ENCODE measurements around the gene SRBD1. TPM values are rescaled to one million over a fixed set of nuclear protein-coding genes. Genes with fewer than 3 reads are reported as not detected.

Gene SRBD1
- total and polyA plus RNA-seq, 2 experiments from 2014 or later = 27.4 to 46.3 TPM

GRCh38 chr2:45457211-45457945 is 153.7 kb downstream of the SRBD1 start:
- DNase-seq (ENCODE audit: low spot score) (no peak), ATAC-seq (no peak)
- Histone ChIP-seq H3K36me3 (ENCODE audit: insufficient read depth) (no peaks in the 10 kb centered on the region), H3K4me1 (ENCODE audit: insufficient read depth) (no peaks in the 10 kb centered on the region), H3K79me2 (replicated peaks; ENCODE audit: insufficient read depth) (no peaks in the 10 kb centered on the region), H3K4me3 (no peak overlapping the region), H3K9me2 (ENCODE audit: insufficient read depth) (no peaks in the 10 kb centered on the region), H4K20me1 (replicated peaks; ENCODE audit: insufficient read depth) (no peaks in the 10 kb centered on the region), H2AFZ (no peak overlapping the region), H3K27me3 (ENCODE audit: insufficient read depth) (no peaks in the 10 kb centered on the region), H3K4me2 (no peak overlapping the region), H3K27ac (ENCODE audit: low read depth) (no peak overlapping the region), H3F3A (replicated peaks; ENCODE audit: low read depth) (no peaks in the 10 kb centered on the region)
- peaks cover 7% of the 10 kb centered on the region; the same call in 2 of the 3 replicates for H3K36me3 Mint-ChIP-seq (ENCODE audit: low read depth)
- H3K4me1 Mint-ChIP-seq = peaks cover 17% of the 10 kb centered on the region
- no peaks in the 10 kb centered on the region for H3K27me3 Mint-ChIP-seq (ENCODE audit: insufficient read depth, low read depth, poor library complexity)
- TF ChIP-seq ZNF462 (CRISPR knock-in tag; IDR thresholded peaks at IDR 0.05) (no peak), STAT1 (IDR thresholded peaks at IDR 0.05; ENCODE audit: unreplicated experiment) (no peak), POLR2AphosphoS5 (IDR thresholded peaks at IDR 0.05; ENCODE audit: low read depth) (no peak), CTCF (conservative IDR thresholded peaks at IDR 0.05; ENCODE audit: low read depth in 2 of 2) (no peak), JUNB (IDR thresholded peaks at IDR 0.05; ENCODE audit: unreplicated experiment) (no peak), REST (IDR thresholded peaks at IDR 0.05; ENCODE audit: unreplicated experiment) (no peak), EZH2 (IDR thresholded peaks at IDR 0.05; ENCODE audit: low read depth, unreplicated experiment) (no peak), ZNF331 (CRISPR knock-in tag; IDR thresholded peaks at IDR 0.05; ENCODE audit: low read depth) (no peak), NANOG (IDR thresholded peaks at IDR 0.05; ENCODE audit: borderline replicate concordance) (no peak), ZNF114 (CRISPR knock-in tag; IDR thresholded peaks at IDR 0.05) (no peak), EZH2phosphoT487 (IDR thresholded peaks at IDR 0.05; ENCODE audit: unreplicated experiment) (no peak), CREB1 (CRISPR knock-in tag; IDR thresholded peaks at IDR 0.05; ENCODE audit: low read depth) (no peak)
- TF ChIP-seq, protein P1, sequence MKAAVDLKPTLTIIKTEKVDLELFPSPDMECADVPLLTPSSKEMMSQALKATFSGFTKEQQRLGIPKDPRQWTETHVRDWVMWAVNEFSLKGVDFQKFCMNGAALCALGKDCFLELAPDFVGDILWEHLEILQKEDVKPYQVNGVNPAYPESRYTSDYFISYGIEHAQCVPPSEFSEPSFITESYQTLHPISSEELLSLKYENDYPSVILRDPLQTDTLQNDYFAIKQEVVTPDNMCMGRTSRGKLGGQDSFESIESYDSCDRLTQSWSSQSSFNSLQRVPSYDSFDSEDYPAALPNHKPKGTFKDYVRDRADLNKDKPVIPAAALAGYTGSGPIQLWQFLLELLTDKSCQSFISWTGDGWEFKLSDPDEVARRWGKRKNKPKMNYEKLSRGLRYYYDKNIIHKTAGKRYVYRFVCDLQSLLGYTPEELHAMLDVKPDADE (IDR thresholded peaks at IDR 0.05) = no peak
- no peak overlapping the region for H3K27ac Mint-ChIP-seq
- H3K9me3 Mint-ChIP-seq = no peaks in the 10 kb centered on the region
- H3K4me3 Mint-ChIP-seq = no peak overlapping the region
